ENCODE measurements around the gene YIPF6.

DNA sequence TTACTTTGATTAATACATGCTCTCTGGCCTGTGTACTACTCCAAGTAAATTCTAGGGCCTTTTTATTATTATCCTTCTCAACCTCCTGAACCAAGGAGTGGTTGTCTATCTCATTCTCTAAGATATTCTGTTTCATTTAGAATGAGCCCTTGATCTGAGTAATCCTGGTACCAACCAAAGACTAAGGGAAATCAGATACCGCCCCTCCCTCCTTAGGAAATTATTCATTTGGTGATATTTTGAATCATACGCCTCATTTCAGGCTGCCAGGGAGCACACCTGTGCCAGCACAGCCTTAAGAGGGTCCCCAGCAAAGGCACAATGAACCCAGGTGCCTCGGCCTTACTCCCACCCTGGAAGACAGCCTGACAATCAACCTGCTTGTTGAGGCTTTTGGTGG, 75.4 kb downstream of the YIPF6 start:
- TF ChIP-seq CTCF (IDR thresholded peaks at IDR 0.05) = no peak
- TF ChIP-seq POLR2A (IDR thresholded peaks at IDR 0.05) = no peak

Data from body of pancreas (tissue), 4 donors.